ENCODE measurements around the gene LSR. TPM values are rescaled to one million over a fixed set of nuclear protein-coding genes. Genes with fewer than 3 reads are reported as not detected.

LSR gene
- polyA plus RNA-seq, 6 donors from 2014 or later = 11.7 to 46.3 (median 34.8) TPM

DNA sequence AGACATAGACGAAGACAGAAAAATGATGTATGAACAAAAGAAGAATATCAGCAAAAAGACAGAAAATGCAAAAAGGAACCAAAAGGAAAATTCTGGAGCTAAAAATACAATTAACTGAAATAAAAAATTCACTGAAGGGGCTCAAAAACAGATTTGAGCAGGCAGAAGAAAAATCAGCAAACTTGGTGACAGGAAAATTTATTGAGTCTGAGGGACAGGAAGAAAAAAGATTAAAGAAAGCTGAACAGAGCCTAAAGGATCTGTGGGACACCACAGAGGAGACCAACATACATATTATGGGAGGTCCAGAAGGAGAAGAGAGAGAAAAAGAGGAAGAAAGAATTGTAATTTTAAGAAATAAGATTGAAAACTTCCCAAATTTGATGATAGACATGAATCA lies 7.4 kb upstream of the LSR start:
- peaks cover 0 to 16% (median 9%) of the 10 kb centered on the region in 7 donors for H3K9me3 Mint-ChIP-seq
- no peak overlapping the region for H3K4me3 Mint-ChIP-seq
- ATAC-seq (ENCODE audit: low read depth in 2 of 2) = no peak

DNA sequence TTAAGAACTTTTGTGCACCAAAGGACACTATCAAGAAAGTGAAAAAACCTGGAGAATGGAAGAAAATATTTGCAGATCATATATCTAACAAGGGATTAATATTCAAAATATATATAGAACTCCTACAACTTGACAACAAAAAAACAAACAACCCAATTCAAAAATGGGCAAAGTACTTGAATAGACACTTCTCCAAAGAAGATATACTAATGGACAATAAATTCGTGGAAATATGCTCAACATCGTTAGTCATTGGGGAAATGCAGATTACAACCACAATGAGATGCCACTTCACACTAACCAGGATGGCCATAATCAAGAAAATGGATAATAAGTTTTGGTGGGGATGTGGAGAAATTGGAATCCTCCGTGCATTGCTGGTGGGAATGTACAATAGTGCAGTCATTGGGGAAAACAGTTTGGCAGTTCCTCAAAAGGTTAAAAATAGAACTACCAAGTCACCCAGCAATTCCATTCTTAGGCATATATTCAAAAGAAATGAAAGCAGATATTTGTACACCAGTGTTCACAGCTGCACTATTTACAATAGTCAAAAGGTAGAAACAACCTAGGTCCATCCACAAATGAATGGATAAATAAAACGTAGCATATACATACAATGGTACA lies 2.2 kb upstream of the LSR start:
- ATAC-seq (ENCODE audit: low read depth in 2 of 2) (no peak), DNase-seq (no peak)
- Mint-ChIP-seq H3K4me3 (peak overlapping the region; percentile 42 to 96 (median 91)), H3K27ac (peak overlapping the region in 2 of 6 donors; percentile 66 to 94), H3K4me1 (peaks cover 22 to 36% (median 27%) of the 10 kb centered on the region in 3 donors), H3K9me3 (peaks cover 0 to 5% (median 4%) of the 10 kb centered on the region in 7 donors), H3K36me3 (peaks cover 0 to 3% of the 10 kb centered on the region in 2 donors), H3K27me3 (peaks cover 0 to 8% (median 6%) of the 10 kb centered on the region in 3 donors)

More for the DNA sequence above, 7.4 kb upstream of the LSR start:
- peaks cover 0 to 12% of the 10 kb centered on the region in 2 donors for H3K36me3 Mint-ChIP-seq
- H3K27ac Mint-ChIP-seq = no peak overlapping the region
- peaks cover 0 to 8% (median 6%) of the 10 kb centered on the region in 3 donors for H3K27me3 Mint-ChIP-seq
- peaks cover 16 to 29% (median 16%) of the 10 kb centered on the region in 3 donors for H3K4me1 Mint-ChIP-seq
- no peak for DNase-seq

DNA sequence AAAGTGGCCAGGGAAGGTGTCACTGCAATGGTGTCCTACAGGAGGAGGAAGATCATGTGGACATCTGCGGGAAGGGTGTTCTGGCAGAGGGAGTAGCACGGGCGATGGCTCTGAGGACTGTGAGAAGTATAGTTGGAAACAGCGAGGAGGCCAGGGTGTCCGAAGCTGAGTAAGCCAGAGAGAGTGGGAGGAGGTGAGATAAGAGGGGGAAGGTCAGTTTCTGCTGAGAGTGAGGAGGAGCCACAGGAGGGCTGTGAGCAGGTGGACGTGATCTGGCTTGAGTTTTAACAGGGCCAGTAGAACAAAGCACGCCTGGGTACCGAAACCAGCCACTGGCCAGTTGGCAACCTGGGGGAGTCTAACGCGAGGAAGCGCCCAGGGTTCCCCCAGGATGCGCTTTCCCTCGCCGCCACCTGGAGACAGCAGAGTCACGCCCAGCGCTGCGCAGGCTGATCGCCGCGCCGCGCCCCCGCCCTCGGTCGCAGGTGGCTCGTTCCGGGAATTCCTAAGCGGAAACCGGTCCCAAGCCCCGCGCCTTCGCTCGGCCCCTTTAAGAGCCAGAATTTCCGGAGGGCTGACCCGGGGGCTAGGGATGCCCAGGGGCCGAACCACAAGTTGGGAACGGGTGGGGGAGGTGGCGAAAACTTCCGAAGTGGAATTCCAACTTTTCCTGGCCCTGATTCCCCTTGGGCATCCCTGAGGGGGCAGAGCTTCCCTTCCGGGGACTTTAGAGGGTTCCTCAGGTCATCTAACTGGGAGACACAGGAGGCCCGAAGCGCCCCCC lies 1.1 kb upstream of the LSR start:
- DNase-seq (no peak), ATAC-seq (ENCODE audit: low read depth in 2 of 2) (peak; percentile 49 to 53)
- Mint-ChIP-seq H3K9me3 (peaks cover 0 to 2% (median 0%) of the 10 kb centered on the region in 7 donors), H3K27me3 (peaks cover 0 to 8% (median 6%) of the 10 kb centered on the region in 3 donors), H3K36me3 (no peaks in the 10 kb centered on the region), H3K4me3 (peak overlapping the region; percentile 82 to 96 (median 93)), H3K27ac (peak overlapping the region; percentile 93 to 97 (median 94)), H3K4me1 (peaks cover 22 to 36% (median 27%) of the 10 kb centered on the region in 3 donors)

DNA sequence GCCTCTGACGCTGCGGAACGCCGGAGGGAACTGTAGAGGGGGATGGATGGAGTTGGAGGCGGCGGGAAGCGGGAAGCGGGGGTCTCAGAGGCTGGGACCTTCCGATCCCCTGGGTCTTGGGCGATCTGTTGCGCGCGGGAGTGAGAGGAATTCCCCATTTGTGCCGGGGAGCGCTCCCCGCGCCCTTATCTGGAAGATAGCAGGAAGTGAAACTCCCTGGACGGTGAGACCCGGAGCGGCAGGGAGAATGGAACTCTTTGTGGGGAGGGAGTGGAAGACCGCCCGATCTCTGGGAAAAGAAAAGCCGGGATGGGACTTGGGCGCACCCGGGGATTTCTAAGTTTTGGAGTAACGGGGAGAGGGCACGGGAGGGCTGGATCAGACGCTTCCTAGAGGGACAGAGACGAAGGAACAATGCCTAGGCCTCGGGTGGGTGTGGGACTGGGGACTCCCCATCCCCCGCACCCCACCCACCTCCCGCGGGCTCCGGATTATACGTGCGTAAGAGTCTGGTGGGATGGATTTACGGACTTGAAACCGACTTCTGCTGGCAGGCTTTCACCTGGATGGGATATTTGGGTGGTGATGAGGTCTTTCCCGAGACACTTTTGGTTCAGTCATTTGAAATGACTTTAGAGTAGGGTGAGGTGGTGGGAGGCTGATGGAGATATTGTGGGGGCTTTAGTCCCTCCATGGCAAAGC lies 495 bp downstream of the LSR start:
- Mint-ChIP-seq H3K27ac (peak overlapping the region in 5 of 6 donors; percentile 93 to 97 (median 94)), H3K4me3 (peak overlapping the region; percentile 82 to 96 (median 93)), H3K9me3 (no peaks in the 10 kb centered on the region), H3K4me1 (peaks cover 22 to 40% (median 30%) of the 10 kb centered on the region in 3 donors), H3K27me3 (no peaks in the 10 kb centered on the region), H3K36me3 (no peaks in the 10 kb centered on the region)
- ATAC-seq (ENCODE audit: low read depth in 2 of 2) (peak; percentile 10 to 15), DNase-seq (no peak)

DNA sequence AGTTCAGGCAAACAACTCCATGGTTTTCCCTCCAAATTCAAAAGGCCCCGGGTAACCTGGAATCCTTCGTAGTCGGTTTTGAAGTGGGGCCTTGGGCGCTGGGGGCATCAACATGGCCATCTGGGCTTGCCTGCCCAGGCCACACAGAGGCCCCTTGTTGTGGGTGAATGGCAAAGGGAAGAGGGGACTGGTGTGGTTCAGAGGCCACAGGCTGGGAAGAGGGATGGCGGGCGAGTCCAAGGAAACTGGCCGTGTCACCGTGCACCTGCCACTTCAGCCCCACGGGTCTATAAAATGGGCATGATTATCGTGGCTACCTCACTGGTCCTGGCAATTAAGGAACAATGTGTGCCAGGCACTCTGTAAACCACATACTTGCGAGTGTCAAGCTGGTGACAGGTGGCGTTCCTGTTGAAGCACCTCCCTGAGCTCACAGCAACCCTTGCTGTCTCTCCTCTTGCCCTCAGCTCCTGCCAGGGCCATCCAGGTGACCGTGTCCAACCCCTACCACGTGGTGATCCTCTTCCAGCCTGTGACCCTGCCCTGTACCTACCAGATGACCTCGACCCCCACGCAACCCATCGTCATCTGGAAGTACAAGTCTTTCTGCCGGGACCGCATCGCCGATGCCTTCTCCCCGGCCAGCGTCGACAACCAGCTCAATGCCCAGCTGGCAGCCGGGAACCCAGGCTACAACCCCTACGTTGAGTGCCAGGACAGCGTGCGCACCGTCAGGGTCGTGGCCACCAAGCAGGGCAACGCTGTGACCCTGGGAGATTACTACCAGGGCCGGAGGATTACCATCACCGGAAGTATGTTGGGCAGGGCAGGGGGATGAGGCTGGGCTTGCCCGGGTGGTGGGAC lies 1.3 kb downstream of the LSR start:
- no peak for DNase-seq

DNA sequence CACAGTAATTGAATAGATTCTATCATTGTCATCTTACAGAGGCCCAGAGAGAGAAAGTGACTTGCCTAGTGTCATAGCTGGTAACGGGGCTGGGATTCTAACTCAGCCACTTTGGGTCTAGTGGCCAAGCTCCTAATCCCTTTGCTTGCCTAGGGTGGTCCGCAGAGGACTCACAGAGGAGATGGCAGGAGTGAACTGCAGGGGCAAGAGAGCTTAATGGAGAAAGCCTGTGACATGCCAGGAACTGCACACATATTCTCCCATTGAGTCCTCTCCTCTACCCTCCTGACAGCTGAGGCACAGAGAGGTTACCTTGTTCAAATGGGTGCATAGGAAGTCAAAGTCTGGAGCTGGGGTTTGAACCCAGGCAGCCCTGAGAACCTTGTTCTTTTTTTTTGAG lies 2.7 kb downstream of the LSR start:
- no peaks in the 10 kb centered on the region for H3K27me3 Mint-ChIP-seq
- DNase-seq (no peak), ATAC-seq (ENCODE audit: low read depth in 2 of 2) (no peak)
- H3K36me3 Mint-ChIP-seq = peaks cover 0 to 12% of the 10 kb centered on the region in 2 donors
- H3K27ac Mint-ChIP-seq = peak overlapping the region in 4 of 6 donors; percentile 42 to 78 (median 68)
- peaks cover 28 to 42% (median 40%) of the 10 kb centered on the region in 3 donors for H3K4me1 Mint-ChIP-seq
- peak overlapping the region in 3 of 8 donors; percentile 75 to 87 (median 86) for H3K4me3 Mint-ChIP-seq
- no peaks in the 10 kb centered on the region for H3K9me3 Mint-ChIP-seq

More for the DNA sequence above, 1.3 kb downstream of the LSR start:
- Mint-ChIP-seq H3K36me3 (peaks cover 0 to 7% of the 10 kb centered on the region in 2 donors), H3K4me3 (peak overlapping the region; percentile 82 to 96 (median 93)), H3K9me3 (no peaks in the 10 kb centered on the region), H3K4me1 (peaks cover 24 to 40% (median 36%) of the 10 kb centered on the region in 3 donors), H3K27ac (peak overlapping the region in 5 of 6 donors; percentile 42 to 95 (median 78)), H3K27me3 (no peaks in the 10 kb centered on the region)
- ATAC-seq (ENCODE audit: low read depth in 2 of 2) = no peak

DNA sequence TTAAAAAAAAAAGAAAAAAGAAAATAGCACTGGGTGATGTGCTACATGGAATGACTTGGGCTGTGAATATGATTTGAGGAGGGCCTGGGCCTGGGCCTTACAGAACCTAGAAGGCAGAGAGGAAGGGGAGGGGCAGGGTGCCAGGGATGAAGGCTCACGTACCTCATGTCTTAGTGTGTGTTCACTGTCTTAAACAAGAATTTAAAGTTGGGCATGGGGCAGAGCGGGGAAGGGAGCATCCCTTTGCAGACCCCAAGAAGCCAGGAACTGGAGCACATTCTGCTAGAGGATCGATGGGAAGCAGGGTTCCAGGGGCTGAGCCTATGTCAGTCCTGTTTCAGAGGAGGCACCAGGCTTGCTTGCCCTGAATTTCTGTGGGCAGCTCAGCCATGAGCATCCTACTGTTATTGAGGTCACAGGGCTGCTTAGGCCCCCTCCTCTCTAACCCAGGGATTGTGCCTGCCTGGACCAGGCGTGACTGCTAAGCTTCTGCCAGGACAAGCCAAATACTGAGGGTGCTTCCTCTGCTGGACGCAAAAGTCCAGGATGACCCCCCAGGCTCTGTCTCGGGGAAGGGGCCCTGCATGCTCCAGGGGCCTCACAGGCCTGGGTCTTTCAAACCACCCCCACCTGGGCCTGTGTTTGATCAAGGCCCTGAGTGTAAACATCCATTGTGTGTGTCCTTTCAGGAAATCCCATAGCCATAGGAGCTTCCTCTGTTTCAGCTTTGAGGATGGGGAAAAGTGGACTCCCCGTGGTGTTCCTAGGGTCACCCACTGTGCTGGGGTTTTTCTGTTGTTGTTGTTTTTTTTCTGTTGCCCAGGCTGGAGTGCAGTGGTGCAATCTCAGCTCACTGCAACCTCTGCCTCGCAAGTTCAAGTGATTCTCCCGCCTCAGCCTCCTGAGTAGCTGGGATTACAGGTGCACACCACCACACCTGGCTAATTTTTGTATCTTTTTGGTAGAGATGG lies 4.8 kb downstream of the LSR start:
- ATAC-seq (ENCODE audit: low read depth in 2 of 2) = no peak
- H3K27ac Mint-ChIP-seq = peak overlapping the region in 3 of 6 donors; percentile 32 to 89 (median 34)
- no peaks in the 10 kb centered on the region for H3K27me3 Mint-ChIP-seq
- H3K36me3 Mint-ChIP-seq = peaks cover 0 to 12% of the 10 kb centered on the region in 2 donors
- no peaks in the 10 kb centered on the region for H3K9me3 Mint-ChIP-seq
- no peak for DNase-seq
- H3K4me3 Mint-ChIP-seq = no peak overlapping the region
- peaks cover 24 to 39% (median 33%) of the 10 kb centered on the region in 3 donors for H3K4me1 Mint-ChIP-seq

DNA sequence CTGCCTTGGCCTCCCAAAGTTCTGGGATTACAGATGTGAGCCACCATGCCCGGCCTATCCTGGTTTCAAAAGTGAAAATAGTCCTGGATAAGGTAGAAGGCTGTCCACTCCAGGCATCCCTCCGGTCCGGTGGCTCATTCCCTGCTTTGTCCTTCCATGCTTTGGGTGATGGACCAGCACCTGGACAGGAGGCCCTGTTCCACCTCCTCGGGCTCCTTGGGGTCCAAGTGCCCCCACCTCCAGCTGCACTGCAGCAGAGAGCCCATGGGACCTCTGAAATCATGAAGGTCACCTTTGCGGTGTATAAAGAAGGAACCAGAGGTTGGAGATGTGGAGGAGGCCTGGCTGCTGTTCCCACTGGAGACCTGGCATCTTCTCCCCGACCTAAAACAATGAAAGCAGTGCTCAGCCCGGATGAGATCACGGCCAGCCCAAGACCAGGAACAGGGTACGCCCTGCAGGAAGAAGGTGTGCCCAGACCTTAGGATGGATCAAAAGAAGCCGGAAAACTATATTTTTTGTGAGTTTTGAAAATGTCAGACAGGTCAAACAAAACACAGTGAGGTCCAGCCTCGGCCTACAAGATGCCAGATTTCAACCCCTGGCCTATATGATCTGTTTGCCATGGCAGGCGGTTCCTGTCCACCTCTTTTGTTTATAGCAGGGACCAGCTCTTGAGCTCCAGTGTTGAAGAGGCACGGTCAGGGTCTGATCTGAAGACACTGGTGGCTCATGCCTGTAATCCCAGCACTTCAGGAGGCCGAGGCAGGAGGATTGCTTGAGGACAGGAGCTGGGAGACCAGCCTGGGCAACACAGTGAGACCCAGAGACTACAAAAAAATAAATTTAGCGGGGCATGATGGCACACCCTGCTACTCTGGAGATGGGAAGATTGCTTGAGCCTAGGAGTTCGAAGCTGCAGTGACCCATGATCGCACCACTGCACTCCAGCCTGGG lies 5.8 kb downstream of the LSR start:
- Mint-ChIP-seq H3K4me1 (peaks cover 17 to 32% (median 22%) of the 10 kb centered on the region in 3 donors), H3K9me3 (no peaks in the 10 kb centered on the region), H3K36me3 (peaks cover 0 to 12% of the 10 kb centered on the region in 2 donors), H3K4me3 (peak overlapping the region in 2 of 8 donors; percentile 41 to 61), H3K27ac (peak overlapping the region in 1 of 6 donors; percentile 63), H3K27me3 (no peaks in the 10 kb centered on the region)
- no peak for DNase-seq
- no peak for ATAC-seq (ENCODE audit: low read depth in 2 of 2)

DNA sequence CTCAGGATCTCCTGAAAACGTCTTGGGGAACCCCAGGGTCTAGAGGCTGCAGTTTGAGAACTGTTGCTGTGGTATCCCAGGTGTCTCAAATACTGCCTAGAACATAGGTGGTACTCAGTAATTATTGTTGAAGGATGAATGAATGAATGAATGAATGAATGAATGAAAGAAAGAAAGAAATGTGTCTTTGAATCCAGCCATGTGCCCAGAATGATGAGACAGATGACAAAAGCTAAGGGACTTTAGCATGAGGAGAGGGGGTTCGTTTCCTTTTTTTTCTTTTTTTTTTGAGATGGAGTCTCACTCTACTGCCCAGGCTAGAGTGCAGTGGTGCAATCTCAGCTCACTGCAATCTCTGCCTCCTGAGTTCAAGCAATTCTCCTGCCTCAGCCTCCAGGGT lies 7.8 kb downstream of the LSR start:
- ATAC-seq (ENCODE audit: low read depth in 2 of 2) = no peak
- DNase-seq = no peak
- Mint-ChIP-seq H3K27ac (peak overlapping the region in 2 of 6 donors; percentile 19 to 49), H3K9me3 (no peaks in the 10 kb centered on the region), H3K27me3 (no peaks in the 10 kb centered on the region), H3K4me3 (no peak overlapping the region), H3K36me3 (peaks cover 0 to 12% of the 10 kb centered on the region in 2 donors), H3K4me1 (peaks cover 13 to 31% (median 21%) of the 10 kb centered on the region in 3 donors)

DNA sequence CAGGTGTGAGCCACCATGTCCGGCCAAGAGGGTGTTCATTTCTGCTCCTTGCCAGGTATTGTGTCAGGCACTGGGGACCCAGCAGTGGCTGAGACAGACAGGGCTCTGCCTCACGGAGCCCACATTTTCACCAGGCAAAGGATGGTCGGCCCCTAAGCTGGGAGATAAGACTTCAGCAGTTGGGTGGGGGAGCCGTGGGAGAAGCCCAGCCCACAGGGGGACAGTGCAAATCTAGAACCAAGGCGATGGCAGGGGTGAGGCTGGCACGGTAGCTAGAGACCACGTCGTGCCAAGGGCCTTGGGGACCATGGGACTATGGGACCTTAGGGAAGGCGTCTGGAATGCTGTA lies 8.3 kb downstream of the LSR start:
- H3K27me3 Mint-ChIP-seq = no peaks in the 10 kb centered on the region
- ATAC-seq (ENCODE audit: low read depth in 2 of 2) (no peak), DNase-seq (no peak)
- no peak overlapping the region for H3K4me3 Mint-ChIP-seq
- H3K27ac Mint-ChIP-seq = peak overlapping the region in 2 of 6 donors; percentile 10 to 69
- H3K4me1 Mint-ChIP-seq = peaks cover 14 to 31% (median 21%) of the 10 kb centered on the region in 3 donors
- no peaks in the 10 kb centered on the region for H3K9me3 Mint-ChIP-seq
- peaks cover 0 to 12% of the 10 kb centered on the region in 2 donors for H3K36me3 Mint-ChIP-seq
